H9 (cell line): ENCODE results near the gene FAM107A. TPM values are rescaled to one million over a fixed set of nuclear protein-coding genes. Genes with fewer than 3 reads are reported as not detected.

Source experiments
- DNase-seq: peaks from one replicate; pipeline ENCODE4 v3.0.0-alpha.2; 2017
- H2AFZ ChIP-seq: one replicate; pipeline ENCODE4 v1.6.1; 2013; ENCODE audit warnings: mild to moderate bottlenecking, low read length, control low read depth, moderate library complexity
- H2AK5ac ChIP-seq: 2 replicates; pipeline ENCODE4 v1.6.1; 2013; ENCODE audit warnings: low read length, control low read depth, mixed read lengths; ENCODE audit not compliant: insufficient read length
- H2BK120ac ChIP-seq: one replicate; pipeline ENCODE4 v1.6.1; 2013; ENCODE audit warnings: low read depth, mild to moderate bottlenecking, low read length, control low read depth, inconsistent platforms; ENCODE audit not compliant: poor library complexity, severe bottlenecking
- H2BK12ac ChIP-seq: 2 replicates; pipeline ENCODE4 v1.6.1; 2013; ENCODE audit warnings: low read length, control low read depth, mixed read lengths, low read depth; ENCODE audit not compliant: insufficient read length
- H2BK15ac ChIP-seq: 2 replicates; pipeline ENCODE4 v1.6.1; 2013; ENCODE audit warnings: low read depth, low read length, control low read depth
- H2BK20ac ChIP-seq: one replicate; pipeline ENCODE4 v1.6.1; 2013; ENCODE audit warnings: low read depth, mild to moderate bottlenecking, low read length, control low read depth, inconsistent platforms; ENCODE audit not compliant: poor library complexity, severe bottlenecking
- H2BK5ac ChIP-seq: 2 replicates; pipeline ENCODE4 v1.6.1; 2013; ENCODE audit warnings: low read length, control low read depth, mixed read lengths; ENCODE audit not compliant: insufficient read length
- H3K14ac ChIP-seq: 2 replicates; pipeline ENCODE4 v1.6.1; 2013; ENCODE audit warnings: low read length, control low read depth; ENCODE audit not compliant: insufficient read depth
- H3K18ac ChIP-seq: 2 replicates; pipeline ENCODE4 v1.6.1; 2013; ENCODE audit warnings: low read depth, mild to moderate bottlenecking, mixed read lengths, low read length, control low read depth; ENCODE audit not compliant: insufficient read length
- H3K23ac ChIP-seq: 2 replicates; pipeline ENCODE4 v1.6.1; 2013; ENCODE audit warnings: low read length, control low read depth, mixed read lengths, low read depth; ENCODE audit not compliant: insufficient read length
- H3K23me2 ChIP-seq: 2 replicates; pipeline ENCODE4 v1.6.1; 2013; ENCODE audit warnings: low read depth, mild to moderate bottlenecking, mixed read lengths, low read length, control low read depth; ENCODE audit not compliant: insufficient read length, poor library complexity, severe bottlenecking
- H3K27ac ChIP-seq: 2 replicates; pipeline ENCODE4 v1.5.1; 2013; ENCODE audit warnings: low read length, control low read depth, mixed read lengths, low read depth; ENCODE audit not compliant: insufficient read length
- H3K27me3 ChIP-seq: 2 replicates; pipeline ENCODE4 v1.6.1; 2013; ENCODE audit warnings: low read length, control low read depth, inconsistent platforms; ENCODE audit not compliant: insufficient read depth
- H3K4ac ChIP-seq: 2 replicates; pipeline ENCODE4 v1.6.1; 2013; ENCODE audit warnings: low read depth, mild to moderate bottlenecking, control low read depth, inconsistent platforms, low read length, moderate library complexity
- H3K4me1 ChIP-seq: 2 replicates; pipeline ENCODE4 v1.6.1; 2013; ENCODE audit warnings: low read length, control low read depth, inconsistent platforms; ENCODE audit not compliant: insufficient read depth
- H3K4me2 ChIP-seq: 2 replicates; pipeline ENCODE4 v1.6.1; 2013; ENCODE audit warnings: low read length, control low read depth, mixed read lengths; ENCODE audit not compliant: insufficient read length, insufficient read depth
- H3K56ac ChIP-seq: 2 replicates; pipeline ENCODE4 v1.6.1; 2013; ENCODE audit warnings: low read depth, mild to moderate bottlenecking, mixed read lengths, low read length, control low read depth; ENCODE audit not compliant: insufficient read length
- H3K79me1 ChIP-seq: 2 replicates; pipeline ENCODE4 v1.6.1; 2013; ENCODE audit warnings: low read depth, mild to moderate bottlenecking, moderate library complexity, low read length, control low read depth, inconsistent platforms; ENCODE audit not compliant: insufficient read depth, poor library complexity, severe bottlenecking
- H3K79me2 ChIP-seq: 2 replicates; pipeline ENCODE4 v1.6.1; 2013; ENCODE audit warnings: low read length, control low read depth, inconsistent platforms; ENCODE audit not compliant: insufficient read depth
- H3K9ac ChIP-seq: 2 replicates; pipeline ENCODE4 v1.6.1; 2013; ENCODE audit warnings: low read length, control low read depth, mixed read lengths; ENCODE audit not compliant: insufficient read length; ENCODE audit errors: extremely low read depth
- H3K9me3 ChIP-seq: one replicate; pipeline ENCODE4 v1.6.1; 2013; ENCODE audit warnings: low read depth, low read length, inconsistent platforms; ENCODE audit not compliant: control insufficient read depth
- H3T11ph ChIP-seq: one replicate; pipeline ENCODE4 v1.6.1; 2013; ENCODE audit warnings: mild to moderate bottlenecking, low read length, control low read depth, inconsistent platforms
- H4K20me1 ChIP-seq: one replicate; pipeline ENCODE4 v1.6.1; 2013; ENCODE audit not compliant: control insufficient read depth, insufficient read length, insufficient read depth
- H4K5ac ChIP-seq: 2 replicates; pipeline ENCODE4 v1.6.1; 2013; ENCODE audit warnings: low read depth, mild to moderate bottlenecking, mixed read lengths, low read length, control low read depth; ENCODE audit not compliant: insufficient read length
- H4K8ac ChIP-seq: replicated peaks from 2 replicates; pipeline ENCODE4 v1.6.1; 2013; ENCODE audit warnings: low read length, control low read depth, mixed read lengths, low read depth; ENCODE audit not compliant: insufficient read length
- H4K91ac ChIP-seq: 2 replicates; pipeline ENCODE4 v1.6.1; 2013; ENCODE audit warnings: low read depth, mild to moderate bottlenecking, moderate library complexity, mixed read lengths, low read length, control low read depth; ENCODE audit not compliant: insufficient read length
- H3K27ac Mint-ChIP-seq, 3 experiments: 2 replicates in 2 of 3; 3 replicates in 1 of 3; pipeline ENCODE4 v1.8.0; 2020 to 2021; ENCODE audit warnings: mixed read lengths in 3 of 3, mild to moderate bottlenecking in 1 of 3, moderate library complexity in 1 of 3
- H3K27me3 Mint-ChIP-seq: 2 replicates; pipeline ENCODE4 v1.8.0; 2021; ENCODE audit warnings: low read depth, mild to moderate bottlenecking, moderate library complexity, mixed read lengths
- H3K36me3 Mint-ChIP-seq, 3 experiments: 2 replicates in 2 of 3; 3 replicates in 1 of 3; pipeline ENCODE4 v1.8.0; 2020 to 2021; ENCODE audit warnings: low read depth in 3 of 3, mixed read lengths in 3 of 3; ENCODE audit not compliant: insufficient read depth in 1 of 3
- H3K4me1 Mint-ChIP-seq, 2 experiments: 2 replicates each; pipeline ENCODE4 v1.8.0; 2020; ENCODE audit warnings: mixed read lengths in 2 of 2
- H3K4me3 Mint-ChIP-seq, 2 experiments: 2 replicates in 1 of 2; 3 replicates in 1 of 2; pipeline ENCODE4 v1.8.0; 2020 to 2021; ENCODE audit warnings: mild to moderate bottlenecking in 2 of 2, mixed read lengths in 2 of 2, moderate library complexity in 1 of 2
- H3K9me3 Mint-ChIP-seq, 2 experiments: 2 replicates in 1 of 2; 3 replicates in 1 of 2; pipeline ENCODE4 v1.8.0; 2020; ENCODE audit warnings: mild to moderate bottlenecking in 2 of 2, mixed read lengths in 2 of 2, moderate library complexity in 1 of 2
- CTCF ChIP-seq: fragments of 200-600 bp; sonication (generic); conservative IDR thresholded peaks from 3 replicates; pipeline ENCODE4 v1.8.0; 2021; ENCODE audit warnings: antibody characterized with exemption, mild to moderate bottlenecking
- WGBS: extraction: QIAGEN DNeasy Blood & Tissue Kit; methylation state at CpG from one replicate; pipeline ENCODE4 v1.1.7; 2013; ENCODE audit warnings: missing lambda C conversion rate, low lambda C conversion rate, mixed read lengths; ENCODE audit not compliant: insufficient read length; ENCODE audit errors: extremely low coverage; 5-methylcytosine and 5-hydroxymethylcytosine counted together
- total RNA-seq: library from RNA; stranded (reverse); gene quantifications from 2 replicates; pipeline ENCODE4 v1.2.1, GENCODE V29; 2021

FAM107A gene
- total RNA-seq, 1 experiment from 2014 or later, result 0.11 TPM

GRCh38 chr3:58585005-58585786 lies 8.0 kb upstream of the FAM107A start:
- H3K27ac Mint-ChIP-seq, result no peak overlapping the region
- Histone ChIP-seq H3K79me2 (no peaks in the 10 kb centered on the region), H3K4ac (no peak overlapping the region), H3K18ac (no peak overlapping the region), H3T11ph (no peak overlapping the region), H2BK20ac (no peak overlapping the region), H3K14ac (no peak overlapping the region), H3K9ac (no peak overlapping the region), H2AFZ (no peak overlapping the region), H3K27me3 (peaks cover 16% of the 10 kb centered on the region; the same call in 1 of the 2 replicates), H2AK5ac (no peak overlapping the region), H3K79me1 (no peaks in the 10 kb centered on the region), H3K23me2 (no peaks in the 10 kb centered on the region), H2BK120ac (no peak overlapping the region), H3K27ac (no peak overlapping the region), H2BK5ac (no peak overlapping the region), H4K8ac (no peak overlapping the region), H3K4me2 (peak overlapping the region; percentile 36), H3K23ac (no peak overlapping the region), H2BK15ac (no peak overlapping the region), H4K20me1 (no peaks in the 10 kb centered on the region), H3K9me3 (no peaks in the 10 kb centered on the region), H3K56ac (no peak overlapping the region), H4K5ac (no peak overlapping the region), H4K91ac (no peak overlapping the region), H3K4me1 (no peaks in the 10 kb centered on the region; the same call in 1 of the 2 replicates), H2BK12ac (no peak overlapping the region)
- DNase-seq, result peak; percentile 89
- peaks cover 0 to 4% of the 10 kb centered on the region in 2 experiments; a peak in 1 of 5 replicates for H3K9me3 Mint-ChIP-seq
- no CpG with 5 or more reads among the region's 46 CpGs for WGBS
- peak overlapping the region; percentile 61 to 78 for H3K4me3 Mint-ChIP-seq
- TF ChIP-seq CTCF, result peak; percentile 79
- H3K27me3 Mint-ChIP-seq, result peaks cover 80% of the 10 kb centered on the region
- H3K36me3 Mint-ChIP-seq, result no peaks in the 10 kb centered on the region
- peaks cover 37 to 49% of the 10 kb centered on the region in 2 experiments for H3K4me1 Mint-ChIP-seq
